CD4-positive, alpha-beta T cell treated with Interleukin-12 subunit alpha and Interleukin-12 subunit beta, for 1 hour (primary cell): ENCODE data around the gene TIGD2.

ENCODE experiments used
- DNase-seq: peaks from one replicate; pipeline ENCODE4 v3.0.0-alpha.2; 2020

Gene TIGD2

DNA sequence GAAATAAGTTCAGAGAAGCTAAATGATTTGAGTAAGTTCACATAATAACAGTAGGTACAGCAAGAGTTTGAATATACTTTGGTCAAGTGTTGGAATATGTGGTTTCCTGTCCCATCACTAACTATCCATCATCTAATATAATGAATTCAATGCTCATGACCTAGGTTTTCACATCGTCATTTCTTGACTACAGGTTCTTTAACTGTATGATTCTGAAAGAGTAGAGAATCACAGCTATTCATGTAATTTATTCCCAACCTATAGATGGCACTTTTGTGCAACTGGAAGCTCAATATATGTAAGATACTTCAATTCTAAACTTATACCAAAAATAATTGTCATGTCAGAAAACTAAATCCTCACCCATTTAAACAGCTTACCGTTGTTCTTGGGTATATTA, 53.1 kb downstream of the TIGD2 start:
- DNase-seq, result no peak
